ENCODE data around the gene KLHL22.

DNA sequence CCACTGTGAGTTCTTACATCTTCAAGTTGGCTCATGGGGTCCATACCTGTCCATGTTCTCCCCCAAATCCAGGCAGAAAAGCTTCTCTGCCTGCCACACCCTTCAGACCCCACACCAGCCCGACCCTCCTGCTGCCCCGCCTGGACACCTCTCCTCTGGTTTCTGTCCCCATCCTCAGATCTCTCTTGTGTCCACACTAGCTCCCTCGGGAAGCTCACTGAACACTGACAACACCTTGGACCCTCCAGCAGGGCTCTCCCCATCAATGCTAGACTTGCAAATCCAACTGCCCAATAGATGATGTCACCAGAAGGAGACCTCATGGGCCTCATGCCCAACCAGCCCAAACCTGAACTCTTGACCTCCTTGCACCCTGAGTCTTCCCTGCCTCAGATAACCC, 60.8 kb downstream of the KLHL22 start:
- TF ChIP-seq, protein P1, sequence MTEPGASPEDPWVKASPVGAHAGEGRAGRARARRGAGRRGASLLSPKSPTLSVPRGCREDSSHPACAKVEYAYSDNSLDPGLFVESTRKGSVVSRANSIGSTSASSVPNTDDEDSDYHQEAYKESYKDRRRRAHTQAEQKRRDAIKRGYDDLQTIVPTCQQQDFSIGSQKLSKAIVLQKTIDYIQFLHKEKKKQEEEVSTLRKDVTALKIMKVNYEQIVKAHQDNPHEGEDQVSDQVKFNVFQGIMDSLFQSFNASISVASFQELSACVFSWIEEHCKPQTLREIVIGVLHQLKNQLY (CRISPR knock-in tag; IDR thresholded peaks at IDR 0.05), result no peak
- TF ChIP-seq FOXK2 (IDR thresholded peaks at IDR 0.05) (no peak), TAF1 (CRISPR knock-in tag; IDR thresholded peaks at IDR 0.05) (no peak), POLR2A (IDR thresholded peaks at IDR 0.05; ENCODE audit: insufficient read depth in 1 of 2, low read depth in 2 of 2, low read length in 2 of 2) (no peak), TCF7 (IDR thresholded peaks at IDR 0.05; ENCODE audit: low read depth) (no peak), MYNN (CRISPR knock-in tag; IDR thresholded peaks at IDR 0.05; ENCODE audit: low read depth) (no peak), CREB1 (IDR thresholded peaks at IDR 0.05) (no peak), CREB1 (CRISPR knock-in tag; IDR thresholded peaks at IDR 0.05) (no peak), TOE1 (CRISPR knock-in tag; IDR thresholded peaks at IDR 0.05) (no peak), RAD51 (IDR thresholded peaks at IDR 0.05; ENCODE audit: borderline replicate concordance) (no peak), USF2 (IDR thresholded peaks at IDR 0.05; ENCODE audit: low read depth, low read length) (no peak), USF2 (CRISPR knock-in tag; IDR thresholded peaks at IDR 0.05; ENCODE audit: borderline replicate concordance) (no peak), EZH2 (conservative IDR thresholded peaks at IDR 0.05; ENCODE audit: low read depth, low read length) (no peak), BHLHE40 (IDR thresholded peaks at IDR 0.05; ENCODE audit: low read length) (no peak), ZNF772 (CRISPR knock-in tag; IDR thresholded peaks at IDR 0.05) (no peak), ZNF549 (CRISPR knock-in tag; IDR thresholded peaks at IDR 0.05) (no peak)

All from HepG2 (cell line).